SKM-1 (cell line): ENCODE results near the gene PAK2.
A peak's percentile ranks its signal among the peaks of the same experiment; 100 is the strongest.
"Not testable (repeated sequence)": the region's sequence is repeated elsewhere in the genome, so short reads cannot be mapped to it uniquely, and the experiment has no call there.

Experiments used
- DNase-seq: peaks from one replicate; lab custom pipeline; 2025; ENCODE audit not compliant: unreplicated experiment; lab: John Stamatoyannopoulos, UW

PAK2 gene

GRCh38 chr3:196736670-196737374, 2.8 kb upstream of the PAK2 start:
- no peak for DNase-seq

GRCh38 chr3:196737655-196738054, 2.0 kb upstream of the PAK2 start:
- no peak for DNase-seq

- DNase-seq, result no peak
These were observed 1.0 kb downstream of the PAK2 start for GRCh38 chr3:196740481-196741248.

GRCh38 chr3:196741249-196741889, 1.7 kb downstream of the PAK2 start:
- no peak for DNase-seq

- not testable (repeated sequence) for DNase-seq
These were observed 3.9 kb downstream of the PAK2 start for GRCh38 chr3:196743569-196743968.

GRCh38 chr3:196749125-196749524, 9.5 kb downstream of the PAK2 start:
- DNase-seq, result no peak

- DNase-seq, result no peak
These were observed 13.5 kb downstream of the PAK2 start for GRCh38 chr3:196753201-196753600.

GRCh38 chr3:196754091-196754981, 14.7 kb downstream of the PAK2 start:
- peak; percentile 9 for DNase-seq

- no peak for DNase-seq
These were observed 17.1 kb downstream of the PAK2 start for GRCh38 chr3:196756732-196757131.

- no peak for DNase-seq
These were observed 18.5 kb downstream of the PAK2 start for GRCh38 chr3:196757876-196758739.

- DNase-seq, result no peak
These were observed 23.5 kb downstream of the PAK2 start for GRCh38 chr3:196763179-196763578.

GRCh38 chr3:196765454-196765853, 25.8 kb downstream of the PAK2 start:
- DNase-seq, result no peak

GRCh38 chr3:196771067-196771466, 31.4 kb downstream of the PAK2 start:
- DNase-seq, result no peak

GRCh38 chr3:196772102-196772501, 32.4 kb downstream of the PAK2 start:
- DNase-seq, result no peak

- DNase-seq, result no peak
These were observed 33.2 kb downstream of the PAK2 start for GRCh38 chr3:196772897-196773296.

- DNase-seq, result no peak
These were observed 34.6 kb downstream of the PAK2 start for GRCh38 chr3:196774191-196774820.

- DNase-seq, result no peak
These were observed 35.3 kb downstream of the PAK2 start for GRCh38 chr3:196774848-196775422.

- DNase-seq, result no peak
These were observed 36.3 kb downstream of the PAK2 start for GRCh38 chr3:196775938-196776337.

- DNase-seq, result no peak
These were observed 38.2 kb downstream of the PAK2 start for GRCh38 chr3:196777836-196778235.
